ENCODE data around the gene EOLA2.

- TF ChIP-seq, protein P1, sequence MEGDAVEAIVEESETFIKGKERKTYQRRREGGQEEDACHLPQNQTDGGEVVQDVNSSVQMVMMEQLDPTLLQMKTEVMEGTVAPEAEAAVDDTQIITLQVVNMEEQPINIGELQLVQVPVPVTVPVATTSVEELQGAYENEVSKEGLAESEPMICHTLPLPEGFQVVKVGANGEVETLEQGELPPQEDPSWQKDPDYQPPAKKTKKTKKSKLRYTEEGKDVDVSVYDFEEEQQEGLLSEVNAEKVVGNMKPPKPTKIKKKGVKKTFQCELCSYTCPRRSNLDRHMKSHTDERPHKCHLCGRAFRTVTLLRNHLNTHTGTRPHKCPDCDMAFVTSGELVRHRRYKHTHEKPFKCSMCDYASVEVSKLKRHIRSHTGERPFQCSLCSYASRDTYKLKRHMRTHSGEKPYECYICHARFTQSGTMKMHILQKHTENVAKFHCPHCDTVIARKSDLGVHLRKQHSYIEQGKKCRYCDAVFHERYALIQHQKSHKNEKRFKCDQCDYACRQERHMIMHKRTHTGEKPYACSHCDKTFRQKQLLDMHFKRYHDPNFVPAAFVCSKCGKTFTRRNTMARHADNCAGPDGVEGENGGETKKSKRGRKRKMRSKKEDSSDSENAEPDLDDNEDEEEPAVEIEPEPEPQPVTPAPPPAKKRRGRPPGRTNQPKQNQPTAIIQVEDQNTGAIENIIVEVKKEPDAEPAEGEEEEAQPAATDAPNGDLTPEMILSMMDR (IDR thresholded peaks at IDR 0.05; ENCODE audit: poor library complexity, severe bottlenecking), result no peak
- TF ChIP-seq POLR2AphosphoS5 (IDR thresholded peaks at IDR 0.05), result no peak
- no peak for TF ChIP-seq EP300 (conservative IDR thresholded peaks at IDR 0.05; ENCODE audit: poor library complexity, severe bottlenecking)
- no peak for TF ChIP-seq TAF1 (IDR thresholded peaks at IDR 0.05; ENCODE audit: low read depth)
Observed at GRCh38 chrX:149916745-149917392, 21.4 kb downstream of the EOLA2 start.
